ENCODE results near the gene ZNF417. TPM values are rescaled to one million over a fixed set of nuclear protein-coding genes. Genes with fewer than 3 reads are reported as not detected.
A peak's percentile ranks its signal among the peaks of the same experiment; 100 is the strongest.

Gene ZNF417
- total RNA-seq, 1 donor from 2014 or later = 16.2 TPM

DNA sequence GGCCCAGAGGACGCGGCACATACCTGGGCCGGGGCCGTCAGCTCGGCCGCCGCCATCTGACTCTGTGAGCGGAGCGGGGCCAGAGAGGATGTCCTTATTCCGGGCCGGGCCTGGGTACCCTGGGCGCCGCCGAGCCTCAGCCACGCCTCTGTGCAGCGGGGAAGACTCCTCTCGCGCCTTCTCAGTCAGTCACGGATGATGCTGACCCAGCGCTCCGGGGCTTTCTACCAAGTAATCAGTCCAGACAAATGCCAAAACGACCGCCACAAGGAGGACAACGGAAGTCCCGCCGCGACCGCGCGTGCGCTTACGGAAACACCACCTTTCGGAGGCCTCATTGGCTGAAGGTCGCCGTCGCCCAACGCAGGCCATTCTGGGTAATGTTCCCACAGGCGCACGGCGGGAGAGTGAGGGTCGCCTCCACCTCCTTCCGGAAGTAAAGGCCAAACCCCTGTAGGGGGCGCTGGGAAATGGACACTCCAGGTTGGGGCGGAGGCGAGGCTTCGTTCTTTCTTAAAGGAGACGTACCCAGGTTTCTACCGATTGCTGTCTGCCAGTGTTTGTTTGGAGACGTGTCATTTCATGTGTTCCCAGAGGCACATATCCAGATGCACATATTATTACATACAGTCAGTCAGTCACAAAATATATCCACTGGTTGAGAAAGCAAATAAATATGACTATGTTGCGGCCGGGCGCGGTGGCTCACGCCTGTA lies 31.2 kb upstream of the ZNF417 start, which contains the start of gene ZNF256:
Gene ZNF256 (minus strand): TSS at position 288 of the 716 bp plus-strand sequence. CDS start 232 bp downstream, at position 56.
- DNase-seq = peak; percentile 94
- peak; percentile 62 for TF ChIP-seq CTCF (IDR thresholded peaks at IDR 0.05)
- Histone ChIP-seq H3K27ac (peak within 1 kb of the TSS; percentile 72), H3K4me3 (peak within 1 kb of the TSS; percentile 73), H3K27me3 (ENCODE audit: low read depth) (no peaks in the 10 kb centered on the region), H3K36me3 (peaks cover 5% of the 10 kb centered on the region), H3K4me1 (peaks cover 6% of the 10 kb centered on the region), H3K9me3 (peaks cover 25% of the 10 kb centered on the region)
- intact Hi-C loops (cut with DNase I) = no loop called here
- ATAC-seq = peak; percentile 98 to 99

- no peak for DNase-seq
- Histone ChIP-seq H3K9me3 (peaks cover 30% of the 10 kb centered on the region), H3K36me3 (peaks cover 10% of the 10 kb centered on the region), H3K27me3 (ENCODE audit: low read depth) (no peaks in the 10 kb centered on the region), H3K4me1 (peaks cover 6% of the 10 kb centered on the region), H3K27ac (peak overlapping the region; percentile 72), H3K4me3 (peak overlapping the region; percentile 73)
- intact Hi-C loops (cut with DNase I) = no loop called here
- peak in 1 of 2 donors; percentile 3 for ATAC-seq
- TF ChIP-seq CTCF (IDR thresholded peaks at IDR 0.05) = no peak
Measured at GRCh38 chr19:57947088-57947418, 30.7 kb upstream of the ZNF417 start.

DNA sequence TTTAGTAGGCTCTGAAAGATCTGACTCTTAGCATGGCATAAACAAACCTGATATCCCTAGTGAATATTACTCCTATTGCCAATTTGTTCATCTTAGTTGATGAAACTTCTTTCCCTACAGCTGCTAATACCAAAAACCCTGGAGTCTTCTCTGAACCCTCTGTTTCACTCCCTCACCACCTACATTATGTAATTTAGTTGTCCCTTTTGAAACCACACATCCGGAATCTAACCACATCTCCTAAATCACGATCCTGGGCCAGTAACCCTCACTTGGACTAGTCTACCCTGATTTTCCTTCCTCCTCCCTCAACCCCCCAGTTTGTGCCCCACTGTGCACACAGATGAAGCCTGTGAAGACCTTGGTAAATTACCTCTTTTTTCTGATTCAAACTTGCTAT lies 29.9 kb upstream of the ZNF417 start:
- Histone ChIP-seq H3K9me3 (peaks cover 37% of the 10 kb centered on the region), H3K27ac (no peak overlapping the region), H3K4me1 (peaks cover 6% of the 10 kb centered on the region), H3K36me3 (peaks cover 17% of the 10 kb centered on the region), H3K27me3 (ENCODE audit: low read depth) (no peaks in the 10 kb centered on the region), H3K4me3 (peak overlapping the region; percentile 73)
- ATAC-seq (no peak), DNase-seq (no peak)
- intact Hi-C loops (cut with DNase I) = no loop called here
- TF ChIP-seq CTCF (IDR thresholded peaks at IDR 0.05) = no peak

- intact Hi-C loops (cut with DNase I) = no loop called here
- peaks cover 27% of the 10 kb centered on the region for H3K36me3 ChIP-seq
- ATAC-seq (no peak), DNase-seq (no peak)
- H3K27ac ChIP-seq = no peak overlapping the region
- no peak overlapping the region for H3K4me3 ChIP-seq
- no peak for TF ChIP-seq CTCF (IDR thresholded peaks at IDR 0.05)
- peaks cover 3% of the 10 kb centered on the region for H3K4me1 ChIP-seq
- H3K9me3 ChIP-seq = peaks cover 79% of the 10 kb centered on the region
- H3K27me3 ChIP-seq (ENCODE audit: low read depth) = no peaks in the 10 kb centered on the region
Measured at GRCh38 chr19:57941593-57941992, 25.2 kb upstream of the ZNF417 start.

DNA sequence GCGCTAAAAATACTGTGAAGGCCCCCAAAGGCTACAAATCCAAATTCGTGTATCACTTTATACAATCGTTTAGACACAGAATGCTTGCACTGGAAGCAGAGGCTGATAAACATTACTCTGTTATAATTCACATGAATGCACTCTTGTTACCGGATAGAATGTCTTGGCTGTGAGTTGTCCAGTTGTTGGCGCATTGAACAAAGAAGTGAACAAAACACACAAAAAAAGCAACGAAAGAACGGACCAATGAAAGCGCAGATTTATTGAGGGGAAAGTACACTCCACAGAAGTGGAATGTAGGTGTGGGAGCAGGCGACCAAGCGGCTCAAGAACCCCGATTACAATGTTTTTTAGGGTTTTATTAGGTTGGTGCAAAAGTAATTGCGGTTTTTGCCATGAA lies 19.3 kb upstream of the ZNF417 start:
- H3K27ac ChIP-seq = no peak overlapping the region
- TF ChIP-seq CTCF (IDR thresholded peaks at IDR 0.05) = no peak
- H3K4me3 ChIP-seq = no peak overlapping the region
- peaks cover 79% of the 10 kb centered on the region for H3K9me3 ChIP-seq
- ATAC-seq = no peak
- peaks cover 7% of the 10 kb centered on the region for H3K4me1 ChIP-seq
- intact Hi-C loops (cut with DNase I) = no loop called here
- DNase-seq = no peak
- peaks cover 5% of the 10 kb centered on the region for H3K36me3 ChIP-seq
- H3K27me3 ChIP-seq (ENCODE audit: low read depth) = no peaks in the 10 kb centered on the region
